GM18519 (cell line): ENCODE data around the gene GOSR2.

ENCODE experiments used
- ATAC-seq: cut with Tn5 transposase; IDR thresholded peaks from one replicate; pipeline ENCODE4 v1.9.1; 2021; ENCODE audit warnings: mild to moderate bottlenecking, moderate library complexity; ENCODE audit not compliant: unreplicated experiment, low FRiP score

Gene GOSR2

GRCh38 chr17:46922804-46923635 lies at the start of gene GOSR2:
TSS of gene GOSR2 (plus strand) at chr17:46923160. CDS start at chr17:46923193, 33 bp downstream.
- peak; percentile 61 for ATAC-seq

- ATAC-seq: no peak
Measured at GRCh38 chr17:46873941-46874645, 48.9 kb upstream of the GOSR2 start.

DNA sequence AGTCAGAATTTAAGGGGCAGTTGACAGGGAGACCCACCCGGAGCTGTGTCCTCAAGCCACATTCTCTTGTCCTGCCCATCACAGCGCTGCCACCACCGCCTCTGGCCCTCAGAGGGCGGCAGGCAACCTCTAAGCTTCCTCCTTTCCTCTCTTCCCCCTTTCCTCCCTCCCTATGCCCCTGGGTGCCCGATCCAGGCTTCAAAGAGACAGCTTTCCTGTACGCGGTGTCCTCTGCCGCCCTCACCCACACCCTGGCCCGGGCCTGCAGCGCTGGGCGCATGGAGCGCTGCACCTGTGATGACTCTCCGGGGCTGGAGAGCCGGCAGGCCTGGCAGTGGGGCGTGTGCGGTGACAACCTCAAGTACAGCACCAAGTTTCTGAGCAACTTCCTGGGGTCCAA lies 48.1 kb upstream of the GOSR2 start:
- ATAC-seq: no peak

- ATAC-seq: no peak
Measured at GRCh38 chr17:46875849-46876352, 47.1 kb upstream of the GOSR2 start.

DNA sequence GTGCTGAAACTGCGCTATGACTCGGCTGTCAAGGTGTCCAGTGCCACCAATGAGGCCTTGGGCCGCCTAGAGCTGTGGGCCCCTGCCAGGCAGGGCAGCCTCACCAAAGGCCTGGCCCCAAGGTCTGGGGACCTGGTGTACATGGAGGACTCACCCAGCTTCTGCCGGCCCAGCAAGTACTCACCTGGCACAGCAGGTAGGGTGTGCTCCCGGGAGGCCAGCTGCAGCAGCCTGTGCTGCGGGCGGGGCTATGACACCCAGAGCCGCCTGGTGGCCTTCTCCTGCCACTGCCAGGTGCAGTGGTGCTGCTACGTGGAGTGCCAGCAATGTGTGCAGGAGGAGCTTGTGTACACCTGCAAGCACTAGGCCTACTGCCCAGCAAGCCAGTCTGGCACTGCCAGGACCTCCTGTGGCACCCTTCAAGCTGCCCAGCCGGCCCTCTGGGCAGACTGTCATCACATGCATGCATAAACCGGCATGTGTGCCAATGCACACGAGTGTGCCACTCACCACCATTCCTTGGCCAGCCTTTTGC lies 46.5 kb upstream of the GOSR2 start:
- ATAC-seq: no peak

GRCh38 chr17:46876926-46877325 lies 46.0 kb upstream of the GOSR2 start:
- ATAC-seq: no peak

DNA sequence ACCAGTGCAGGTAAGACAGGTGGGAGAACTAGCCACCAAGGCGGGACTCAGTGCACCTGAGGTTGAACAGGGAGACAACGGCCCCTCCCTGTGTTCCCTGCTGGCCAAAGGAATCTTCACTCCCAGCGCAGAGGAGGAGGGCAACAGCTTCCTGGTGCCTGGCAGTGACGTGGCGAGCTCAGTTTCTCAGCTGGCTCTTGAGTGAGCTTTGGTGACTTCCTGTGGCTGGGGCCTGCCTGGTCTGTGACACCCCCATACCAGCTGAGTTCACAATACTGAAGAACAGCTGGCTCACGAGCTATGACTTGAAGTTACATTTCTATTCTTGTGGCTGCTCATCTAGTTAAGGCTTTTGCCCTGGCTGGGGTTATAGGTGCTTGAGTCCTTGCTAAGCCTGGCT lies 45.5 kb upstream of the GOSR2 start:
- no peak for ATAC-seq

DNA sequence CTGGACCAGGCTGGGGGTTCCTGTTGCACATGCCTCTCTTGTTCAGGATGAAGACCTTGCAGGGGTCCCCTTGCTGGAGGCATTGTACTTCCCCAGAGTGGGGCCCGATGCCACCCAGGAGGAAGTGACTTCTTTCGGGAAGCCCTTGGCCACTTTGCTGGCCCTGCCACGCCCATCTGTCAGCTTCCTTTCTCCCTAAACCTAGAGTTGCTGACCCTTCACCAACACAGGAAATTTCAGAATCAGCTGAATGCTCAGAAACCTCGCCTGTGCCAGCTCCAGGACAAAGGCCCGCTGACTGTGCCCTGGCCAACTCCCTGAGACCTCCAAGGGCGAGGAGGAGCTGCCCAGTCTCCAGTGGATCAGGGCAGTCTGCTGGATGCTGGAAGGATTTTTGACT lies 44.9 kb upstream of the GOSR2 start:
- ATAC-seq: no peak

DNA sequence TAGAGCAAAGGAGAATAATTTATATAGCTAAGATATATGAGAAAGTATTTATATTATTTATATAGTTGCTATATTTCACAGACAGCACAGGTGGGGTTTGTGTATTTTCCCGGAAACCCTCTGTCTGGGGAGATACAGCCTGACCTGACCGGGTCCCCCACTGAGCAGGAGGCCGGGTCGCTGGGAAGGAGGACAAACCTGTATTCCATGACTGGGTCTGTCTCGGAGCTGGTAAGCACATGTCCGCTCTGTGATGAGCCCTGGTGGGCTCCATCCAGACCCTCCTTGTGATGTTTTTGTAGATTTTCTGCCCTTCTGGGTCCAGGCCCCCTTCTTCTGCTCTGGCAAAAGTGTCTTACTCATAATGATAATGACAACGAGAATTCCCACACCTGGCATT lies 43.9 kb upstream of the GOSR2 start:
- no peak for ATAC-seq

DNA sequence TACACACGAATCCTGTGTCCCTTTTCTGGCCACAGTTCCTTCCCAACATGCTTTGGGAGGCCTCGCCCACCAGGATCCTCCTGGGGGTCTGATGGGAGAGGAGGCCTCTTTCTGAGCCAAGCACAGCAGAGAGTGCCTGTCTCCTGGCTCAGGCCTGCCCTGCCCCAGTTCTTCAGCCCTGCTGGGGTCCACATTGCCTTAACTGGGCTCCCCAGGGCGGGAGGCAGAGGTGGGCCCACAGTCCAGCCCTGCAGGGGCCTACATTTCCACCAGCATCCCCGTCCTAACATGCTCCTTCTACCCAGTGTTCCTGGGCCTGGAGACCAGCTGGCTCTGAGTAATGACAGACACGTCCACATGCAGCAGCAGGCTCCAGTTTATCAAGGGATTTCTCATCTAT lies 41.9 kb upstream of the GOSR2 start:
- ATAC-seq: no peak

DNA sequence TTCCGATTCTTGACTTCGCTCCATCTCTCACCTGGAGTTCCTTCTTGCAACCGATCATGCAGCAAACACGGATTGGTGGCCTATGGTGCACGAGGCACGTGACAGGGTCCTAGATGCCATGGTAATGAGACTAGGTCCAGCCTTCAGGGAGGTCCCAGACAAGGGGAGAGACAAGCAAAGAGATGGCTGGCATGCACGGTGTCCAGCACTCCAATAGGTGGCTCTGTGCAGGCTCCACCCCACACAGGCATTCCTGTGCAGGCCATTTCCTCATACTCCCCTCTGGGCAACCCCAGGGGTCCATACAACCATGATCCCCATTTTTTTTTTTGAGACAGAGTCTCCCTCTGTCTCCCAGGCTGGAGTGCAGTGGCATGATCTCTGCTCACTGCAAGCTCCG lies 40.3 kb upstream of the GOSR2 start:
- ATAC-seq: no peak

DNA sequence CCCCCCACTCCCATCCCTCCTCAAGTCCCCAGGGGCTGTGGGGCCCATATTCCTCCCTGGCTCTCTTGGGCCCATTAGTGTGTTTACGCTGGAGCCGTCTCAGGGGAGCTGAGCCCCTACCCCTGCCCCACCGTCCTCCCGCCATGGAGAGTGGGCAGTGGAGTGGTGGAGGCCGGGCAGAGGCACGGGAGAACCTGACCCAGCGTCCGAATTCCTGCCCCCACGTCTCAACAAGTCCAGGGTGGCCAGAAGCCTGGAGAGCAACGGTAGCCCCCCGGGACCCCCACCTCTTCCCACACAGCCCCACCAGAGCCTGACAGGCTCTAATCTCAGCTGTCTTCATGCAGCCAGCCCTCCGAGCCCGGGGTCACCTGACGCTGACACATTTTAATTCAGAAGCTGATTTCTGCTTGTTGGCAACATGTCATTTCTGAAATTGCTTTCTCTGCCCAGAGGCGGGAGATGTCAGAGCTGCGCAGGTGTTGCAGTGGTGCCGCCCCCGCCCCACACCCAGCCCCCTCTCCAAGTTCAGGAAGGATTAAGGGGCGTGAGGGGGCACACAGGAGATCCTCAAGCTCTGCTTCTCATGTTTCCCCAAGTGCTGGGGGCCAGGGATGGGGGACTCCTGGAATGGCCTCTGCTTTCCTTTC lies 39.0 kb upstream of the GOSR2 start:
- ATAC-seq: no peak

DNA sequence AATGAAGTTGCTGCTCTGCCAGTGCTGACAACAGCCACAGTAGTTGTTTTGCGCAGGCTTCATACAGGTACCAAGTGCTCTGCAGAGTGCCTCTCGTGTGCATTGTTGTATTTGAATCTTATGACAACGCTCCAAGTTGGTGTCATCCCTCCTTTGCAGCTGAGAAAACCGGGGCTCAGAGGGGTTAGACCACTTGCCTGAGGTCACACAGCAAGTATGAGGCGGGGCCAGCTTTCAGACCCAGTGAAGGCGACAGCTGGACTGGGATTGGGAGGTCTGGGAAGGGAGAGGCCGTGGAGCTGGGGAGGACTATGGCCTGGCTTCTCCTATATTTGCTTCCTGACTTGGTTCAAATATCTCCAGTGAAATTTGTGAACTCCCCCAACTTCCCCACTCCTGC lies 38.4 kb upstream of the GOSR2 start:
- ATAC-seq: no peak

GRCh38 chr17:46885415-46886309 lies 37.3 kb upstream of the GOSR2 start:
- no peak for ATAC-seq

DNA sequence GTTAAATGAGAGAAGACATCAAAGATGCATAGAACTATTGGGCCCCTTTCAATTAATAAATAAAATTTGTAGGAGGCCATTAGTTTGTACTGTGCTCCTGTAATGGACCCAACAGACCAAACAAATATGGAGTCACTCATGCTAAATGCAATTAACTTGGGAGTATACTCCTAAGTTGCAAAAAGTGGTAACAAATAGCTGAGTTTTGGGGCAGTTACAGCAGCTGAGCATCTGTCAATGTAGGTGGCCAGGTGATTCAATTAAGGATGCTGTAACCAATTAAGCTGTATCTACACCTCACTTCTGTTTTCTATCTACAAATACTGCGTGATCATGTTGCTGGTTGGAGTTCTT lies 36.7 kb upstream of the GOSR2 start:
- ATAC-seq: no peak

DNA sequence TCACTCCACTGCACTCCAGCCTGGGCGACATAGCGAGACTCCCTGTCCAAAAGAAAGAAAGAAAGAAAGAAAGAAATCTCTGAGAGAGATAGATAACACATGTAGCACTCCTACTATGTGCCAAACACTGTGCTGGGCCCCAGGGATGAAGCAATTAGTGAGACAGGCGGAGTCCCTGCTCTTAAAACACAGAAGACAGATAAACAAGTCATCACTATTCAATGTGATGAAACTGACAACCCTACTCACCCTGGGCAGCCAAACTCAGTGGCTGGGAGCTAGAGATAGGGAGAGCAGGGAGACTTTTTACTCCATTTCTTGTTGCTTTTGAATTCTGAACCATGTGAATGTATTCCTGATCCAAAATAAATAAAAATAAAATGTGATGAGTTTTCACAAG lies 35.2 kb upstream of the GOSR2 start:
- ATAC-seq: no peak

GRCh38 chr17:46888727-46889126 lies 34.2 kb upstream of the GOSR2 start:
- ATAC-seq: no peak

DNA sequence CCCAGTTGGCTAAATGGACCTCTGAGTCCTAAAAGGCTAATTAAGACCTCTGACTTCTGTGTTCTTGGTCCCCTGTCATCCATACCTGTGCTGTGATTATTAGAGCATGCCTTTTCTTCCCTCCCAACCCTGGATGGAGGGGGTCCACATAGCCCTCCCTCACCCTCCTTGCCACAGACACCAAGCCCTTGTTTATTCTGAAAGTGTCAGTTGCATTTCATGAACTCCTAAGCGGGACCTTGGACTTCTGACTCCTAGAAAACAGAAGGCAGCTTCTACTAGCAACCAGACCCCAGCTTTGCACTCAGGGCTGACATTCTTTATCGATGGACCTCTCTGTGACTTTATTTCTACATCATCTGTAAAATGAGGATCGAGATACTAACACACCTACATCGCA lies 33.4 kb upstream of the GOSR2 start:
- ATAC-seq: no peak

GRCh38 chr17:46889992-46890564 lies 32.9 kb upstream of the GOSR2 start:
- no peak for ATAC-seq

- ATAC-seq: no peak
Measured at GRCh38 chr17:46890638-46891037, 32.3 kb upstream of the GOSR2 start.
